ENCODE measurements around the gene LY6G6D.

The LY6G6D gene

DNA sequence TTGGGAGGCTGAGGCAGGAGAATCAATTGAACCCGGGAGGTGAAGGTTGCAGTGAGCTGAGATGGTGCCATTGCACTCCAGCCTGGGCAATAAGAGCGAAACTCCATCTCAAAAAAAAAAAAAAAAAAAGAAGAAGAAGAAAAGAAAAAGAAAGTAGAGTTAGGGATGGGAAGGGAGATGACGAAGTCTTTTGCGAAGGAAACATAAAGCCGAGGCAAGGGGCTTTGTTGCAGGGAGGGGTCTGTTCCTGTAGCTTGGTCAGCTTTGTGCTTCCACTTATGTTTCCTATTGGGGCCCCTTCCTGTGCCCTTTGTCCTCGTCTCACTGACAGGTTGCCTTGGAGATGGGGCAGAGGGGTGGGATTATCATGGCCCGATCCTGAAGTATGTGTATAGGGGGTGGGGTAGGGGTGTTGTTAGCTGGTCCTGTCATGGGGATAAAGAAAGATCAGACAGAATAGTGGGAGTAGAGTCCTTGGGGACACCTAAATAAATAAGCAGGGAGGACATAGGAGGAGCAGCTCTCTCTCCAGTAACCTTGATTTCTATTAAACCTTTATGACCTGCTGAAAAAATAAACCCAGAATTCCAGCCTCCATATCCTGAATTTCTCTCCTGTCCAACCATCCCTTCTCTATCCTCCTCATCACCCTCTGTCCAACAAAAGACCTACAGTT is 22.3 kb downstream of the LY6G6D start:
- peak; percentile 62 for DNase-seq

DNA sequence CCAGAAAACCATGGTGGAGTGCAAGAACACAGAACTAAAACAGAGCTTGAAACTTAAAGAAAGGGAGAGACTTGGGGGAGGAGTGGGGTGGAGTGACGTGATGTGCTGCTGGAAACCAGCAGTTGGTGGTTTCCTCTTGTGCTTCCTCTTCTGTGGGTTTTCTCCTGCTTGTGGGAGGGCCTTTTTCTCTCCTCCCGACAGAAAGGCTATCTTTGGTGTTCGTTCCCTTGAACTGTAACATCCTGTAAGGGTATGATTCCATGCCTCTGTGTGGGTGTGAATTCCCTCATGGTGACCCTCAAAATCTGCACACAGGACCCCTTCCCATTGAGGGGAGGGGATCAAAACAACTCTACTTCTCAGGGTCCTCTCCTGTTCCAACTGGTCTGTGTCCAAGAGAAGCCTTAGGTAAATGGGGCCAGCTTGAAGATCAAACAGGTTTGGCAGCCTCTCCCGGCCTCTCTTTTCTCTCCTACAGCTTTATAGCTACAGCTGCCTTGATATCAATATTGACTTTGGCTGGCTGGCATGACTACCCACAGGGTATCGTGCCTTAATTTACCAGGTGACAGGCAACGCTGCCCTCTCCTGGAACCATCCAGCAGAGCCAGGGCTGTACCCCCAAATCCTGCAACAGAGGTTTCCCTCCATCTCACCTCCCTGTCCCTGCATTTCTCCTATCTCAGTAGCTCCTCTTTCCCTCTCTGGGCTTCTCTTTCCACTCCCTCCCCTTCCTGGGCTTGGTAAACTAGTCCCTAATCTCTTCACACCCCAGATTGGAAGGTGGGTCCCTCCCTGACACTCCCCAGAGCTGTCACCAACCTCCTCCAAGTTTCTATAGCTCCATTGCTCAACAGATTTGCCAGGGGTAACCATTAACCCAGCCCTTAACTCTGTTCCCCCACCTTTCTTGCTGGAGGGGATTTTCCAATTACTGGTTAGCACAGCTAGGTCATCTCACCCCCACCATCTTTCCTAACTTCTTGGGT is 23.1 kb downstream of the LY6G6D start:
- DNase-seq, result peak; percentile 86

DNA sequence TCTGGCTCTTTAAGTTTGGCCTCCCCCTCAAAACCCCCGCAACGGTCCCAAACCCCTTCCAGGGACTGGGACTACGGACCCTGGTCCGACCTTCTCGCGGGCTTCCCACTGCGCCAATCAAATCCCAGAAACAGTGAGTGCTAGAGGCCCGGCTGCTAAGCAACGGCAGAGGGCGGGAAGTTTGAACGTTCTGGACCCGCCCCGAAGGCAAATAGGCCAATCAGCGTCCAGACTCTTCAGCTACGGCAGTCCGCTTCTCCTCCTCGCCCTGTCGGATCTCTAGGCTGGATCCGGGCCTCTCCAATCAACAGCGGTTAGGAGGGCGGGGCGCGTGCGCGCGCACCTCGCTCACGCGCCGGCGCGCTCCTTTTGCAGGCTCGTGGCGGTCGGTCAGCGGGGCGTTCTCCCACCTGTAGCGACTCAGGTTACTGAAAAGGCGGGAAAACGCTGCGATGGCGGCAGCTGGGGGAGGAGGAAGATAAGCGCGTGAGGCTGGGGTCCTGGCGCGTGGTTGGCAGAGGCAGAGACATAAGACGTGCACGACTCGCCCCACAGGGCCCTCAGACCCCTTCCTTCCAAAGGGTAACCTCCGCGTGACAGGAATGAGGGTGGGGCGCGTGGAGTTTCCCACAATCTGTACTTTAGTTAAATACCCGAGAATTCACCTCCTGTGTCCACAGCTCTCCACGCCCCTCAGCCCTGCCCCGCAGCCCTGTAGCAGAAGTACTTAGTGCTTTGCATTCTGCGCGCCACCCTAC is 24.7 kb downstream of the LY6G6D start, which contains the start of gene MSH5:
TSS of gene MSH5 (plus strand) at position 367 of the 758 bp plus-strand sequence. CDS start 462 bp downstream, outside the sequence.
- peak; percentile 92 for DNase-seq

DNA sequence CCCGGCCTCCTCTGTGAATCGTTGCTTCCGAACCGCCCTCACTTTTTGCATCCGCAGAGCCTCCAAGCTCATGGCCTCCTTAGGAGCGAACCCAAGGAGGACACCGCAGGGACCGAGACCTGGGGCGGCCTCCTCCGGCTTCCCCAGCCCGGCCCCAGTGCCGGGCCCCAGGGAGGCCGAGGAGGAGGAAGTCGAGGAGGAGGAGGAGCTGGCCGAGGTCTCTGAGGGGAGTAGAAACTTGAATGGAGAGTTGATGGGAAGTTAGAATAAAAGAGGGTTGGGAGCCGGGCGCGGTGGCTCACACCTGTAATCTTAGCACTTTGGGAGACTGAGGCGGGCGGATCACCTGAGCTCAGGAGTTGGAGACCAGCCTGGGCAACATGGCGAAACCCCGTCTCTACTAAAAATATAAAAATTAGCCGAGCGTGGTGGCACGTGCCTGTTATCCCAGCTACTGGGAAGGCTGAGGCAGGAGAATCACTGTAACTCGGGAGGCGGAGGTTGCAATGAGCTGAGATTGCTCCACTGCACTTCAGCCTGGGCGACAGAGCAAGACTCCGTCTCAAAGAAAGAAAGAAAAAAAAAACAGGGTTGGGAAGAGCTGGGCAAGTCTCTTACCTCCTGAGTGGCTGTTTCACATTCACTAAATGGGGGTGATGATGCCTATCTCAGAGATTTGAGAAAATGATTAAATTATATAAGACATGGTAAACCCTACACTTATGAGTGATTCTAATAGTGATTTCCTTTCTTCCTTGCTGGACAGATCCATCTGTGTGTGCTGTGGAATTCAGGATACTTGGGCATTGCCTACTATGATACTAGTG is 25.5 kb downstream of the LY6G6D start:
- DNase-seq, result no peak

DNA sequence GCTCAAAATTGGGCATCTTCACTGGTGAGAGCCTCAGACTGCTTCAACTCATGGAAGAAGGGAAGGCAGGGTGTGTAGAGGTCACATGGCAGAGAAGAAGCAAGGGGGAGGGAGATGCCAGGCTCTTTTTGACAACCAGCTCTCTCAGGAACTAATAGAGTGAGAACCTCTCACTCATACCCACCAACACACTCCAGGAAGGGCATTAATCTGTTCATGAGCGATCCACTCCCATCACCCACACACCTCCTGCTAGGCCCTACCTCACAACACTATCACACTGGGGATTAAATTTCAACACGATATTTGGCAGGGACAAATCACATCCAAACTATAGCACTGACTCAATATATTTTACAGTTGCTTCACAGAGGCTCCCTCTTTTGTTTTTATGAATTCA is 26.7 kb downstream of the LY6G6D start:
- DNase-seq, result no peak

DNA sequence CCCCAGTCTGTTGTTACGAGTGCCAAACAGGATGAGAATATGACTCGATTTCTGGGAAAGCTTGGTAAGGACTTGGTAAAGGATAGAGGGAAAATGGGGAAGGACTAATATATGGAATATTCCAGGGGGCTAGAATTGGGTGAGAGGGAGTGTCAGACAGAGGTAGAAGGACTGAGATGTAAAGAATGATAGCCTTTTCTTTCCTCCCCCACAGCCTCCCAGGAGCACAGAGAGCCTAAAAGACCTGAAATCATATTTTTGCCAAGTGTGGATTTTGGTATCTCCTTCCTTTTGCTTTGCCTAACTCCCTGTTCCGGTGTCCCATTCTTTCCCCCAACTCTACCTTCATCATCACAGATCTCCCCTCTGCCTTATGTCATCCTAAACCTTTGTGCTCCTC is 27.7 kb downstream of the LY6G6D start:
- DNase-seq, result no peak

DNA sequence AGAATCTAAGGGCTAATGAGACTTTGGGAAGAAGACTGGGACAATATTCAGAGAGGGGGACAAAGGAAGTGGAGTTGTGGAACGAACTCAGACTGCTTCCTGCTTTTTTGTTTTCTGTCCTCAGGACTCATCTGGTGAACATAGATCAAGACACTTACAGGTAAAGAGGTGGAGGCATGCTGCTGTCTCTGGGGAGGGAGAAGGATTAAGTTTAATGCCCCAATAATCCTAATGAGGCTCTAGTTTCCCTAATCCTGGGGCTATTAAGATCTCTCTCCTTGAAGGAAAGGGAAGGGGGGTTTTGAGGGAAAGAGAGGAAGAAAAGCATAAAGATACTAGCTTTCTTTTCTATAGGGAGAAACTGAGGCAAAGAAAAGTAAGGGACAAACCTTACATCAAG is 29.3 kb downstream of the LY6G6D start:
- no peak for DNase-seq

DNA sequence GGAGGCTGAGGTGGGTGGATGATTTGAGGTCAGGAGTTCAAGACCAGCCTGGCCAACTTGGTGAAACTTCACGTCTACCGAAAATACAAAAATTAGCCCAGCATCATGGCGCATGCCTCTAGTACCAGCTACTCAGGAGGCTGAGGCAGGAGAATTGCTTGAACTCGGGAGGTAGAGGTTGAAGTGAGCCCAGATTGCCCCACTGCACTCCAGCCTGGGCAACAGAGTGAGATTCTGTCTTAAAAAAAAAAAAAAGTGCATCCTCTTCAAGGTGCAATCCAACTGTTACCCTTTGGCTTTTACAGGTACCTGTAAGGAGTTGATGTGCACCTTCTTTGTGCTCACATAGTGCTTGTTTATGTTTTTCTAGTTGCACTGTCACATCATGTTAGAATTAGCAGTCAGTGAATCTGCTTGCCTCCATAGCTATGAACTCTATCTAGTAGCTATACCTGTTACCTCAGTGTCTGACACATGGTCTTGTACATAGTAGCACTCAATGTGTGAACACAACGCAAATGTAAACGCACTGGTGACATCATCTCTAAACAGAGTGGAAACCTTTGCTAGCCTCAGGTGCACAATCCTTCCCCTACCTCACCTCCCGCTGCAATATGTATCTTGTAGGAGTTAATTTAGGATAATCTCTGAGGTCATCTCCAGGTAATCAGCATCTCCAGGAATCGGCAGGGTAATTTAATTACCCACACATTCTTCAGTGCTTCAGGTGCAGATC is 34.3 kb downstream of the LY6G6D start:
- no peak for DNase-seq

DNA sequence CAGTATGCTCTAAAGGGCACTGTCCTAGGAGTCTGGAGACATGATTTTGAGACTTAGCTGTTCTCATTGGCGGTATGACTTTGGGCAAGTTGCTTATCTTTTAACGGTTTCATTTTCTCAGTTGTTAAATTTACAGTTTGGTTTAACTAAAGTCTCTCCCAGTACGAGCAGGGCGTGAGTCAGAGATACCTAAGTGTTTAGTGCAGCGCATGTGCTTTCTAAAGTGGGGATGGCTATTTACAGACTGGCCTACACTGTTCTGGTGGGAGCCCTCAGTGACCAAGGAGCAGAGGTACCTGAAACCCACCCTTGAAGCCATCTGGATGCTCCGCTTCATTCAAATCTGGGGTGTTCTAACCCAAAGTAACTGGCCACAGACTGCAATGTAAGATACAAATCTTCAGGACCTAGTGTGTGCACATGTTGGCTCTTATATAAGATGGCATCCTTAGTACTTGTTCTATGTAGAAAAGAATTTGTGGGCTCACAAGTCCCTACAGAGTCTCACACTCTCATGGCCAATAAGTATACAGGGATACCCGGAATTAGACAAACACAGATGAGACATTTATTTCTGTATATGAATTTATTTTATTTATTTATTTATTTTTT is 35.4 kb downstream of the LY6G6D start:
- no peak for DNase-seq

DNA sequence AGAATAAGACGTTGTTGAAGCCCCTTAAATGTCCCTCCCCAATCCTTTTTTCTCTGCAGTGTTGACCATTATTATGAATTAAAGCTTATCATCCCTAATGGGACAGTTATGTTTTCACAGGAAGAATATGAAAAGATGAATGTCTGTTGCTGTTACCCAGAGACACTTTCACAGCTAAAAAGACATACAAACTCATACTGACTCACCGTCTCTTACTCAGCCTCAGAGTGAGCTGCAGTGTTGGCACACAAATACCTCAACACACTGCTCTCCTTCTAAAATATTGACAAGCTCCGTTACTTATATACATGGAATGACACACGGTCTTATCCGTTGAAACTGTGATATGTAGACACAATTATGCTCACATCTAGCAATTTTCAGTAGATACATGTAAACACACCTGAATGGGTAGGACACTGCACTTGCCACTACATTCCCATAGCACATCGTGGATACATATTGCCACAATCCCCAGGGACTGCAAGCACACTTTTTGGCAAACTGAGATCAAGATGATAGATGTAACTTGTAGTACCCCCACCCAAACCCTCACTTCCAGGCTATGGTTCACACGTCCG is 37.7 kb downstream of the LY6G6D start:
- no peak for DNase-seq

DNA sequence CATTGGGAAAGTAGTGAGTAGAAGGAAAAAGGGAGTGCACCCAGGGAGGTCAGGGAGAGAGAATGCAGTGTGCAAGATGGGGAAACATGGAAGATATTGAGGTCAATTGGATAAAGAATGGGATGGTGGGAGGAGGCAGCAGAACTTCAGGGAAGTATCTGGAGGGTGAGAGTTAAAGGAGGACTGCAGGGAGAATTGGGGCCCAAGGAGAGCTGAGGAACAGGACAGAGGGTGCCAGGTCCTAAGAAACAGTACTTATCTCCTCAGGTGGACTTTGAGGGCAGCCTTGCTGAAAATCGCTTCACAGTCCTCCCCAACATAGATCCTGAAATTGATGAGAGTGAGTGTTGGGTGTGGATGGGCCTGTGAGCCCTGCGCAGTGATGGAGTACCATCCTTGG is 43.1 kb downstream of the LY6G6D start:
- no peak for DNase-seq

DNA sequence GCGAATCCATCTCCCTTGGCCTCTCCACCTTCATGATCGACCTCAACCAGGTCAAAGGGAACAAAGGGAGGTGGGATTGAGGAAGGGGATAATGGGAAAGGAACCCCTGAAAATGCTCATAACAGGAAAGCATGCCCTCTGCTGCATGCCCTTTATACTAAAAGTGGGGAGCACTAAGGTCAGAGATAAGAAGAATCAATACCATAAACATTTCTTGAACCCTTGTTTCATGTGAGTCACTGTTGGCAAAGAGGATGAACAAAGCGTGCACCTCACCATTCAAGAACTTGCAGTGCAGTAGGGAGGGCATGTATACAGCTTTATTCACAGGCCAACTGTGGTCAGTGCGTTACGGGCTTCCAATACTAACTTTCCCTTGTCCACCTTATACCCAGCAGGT is 45.6 kb downstream of the LY6G6D start:
- no peak for DNase-seq

DNA sequence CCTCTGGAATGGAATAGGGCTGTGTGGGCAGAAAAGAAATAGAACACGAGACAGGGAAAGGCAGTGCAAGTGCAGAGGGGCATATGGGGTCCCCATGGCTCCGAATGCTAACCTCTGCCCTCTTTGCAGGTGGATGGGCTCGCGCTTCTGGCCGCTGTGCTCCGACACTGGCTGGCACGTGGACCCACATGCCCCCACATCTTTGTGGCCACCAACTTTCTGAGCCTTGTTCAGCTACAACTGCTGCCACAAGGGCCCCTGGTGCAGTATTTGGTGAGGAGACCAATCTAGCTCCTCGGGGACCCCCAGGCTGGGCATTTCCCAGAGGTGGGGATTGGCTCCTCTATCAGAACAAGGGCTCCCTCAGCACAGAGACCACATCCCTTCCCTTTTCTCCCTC is 46.2 kb downstream of the LY6G6D start:
- no peak for DNase-seq

DNA sequence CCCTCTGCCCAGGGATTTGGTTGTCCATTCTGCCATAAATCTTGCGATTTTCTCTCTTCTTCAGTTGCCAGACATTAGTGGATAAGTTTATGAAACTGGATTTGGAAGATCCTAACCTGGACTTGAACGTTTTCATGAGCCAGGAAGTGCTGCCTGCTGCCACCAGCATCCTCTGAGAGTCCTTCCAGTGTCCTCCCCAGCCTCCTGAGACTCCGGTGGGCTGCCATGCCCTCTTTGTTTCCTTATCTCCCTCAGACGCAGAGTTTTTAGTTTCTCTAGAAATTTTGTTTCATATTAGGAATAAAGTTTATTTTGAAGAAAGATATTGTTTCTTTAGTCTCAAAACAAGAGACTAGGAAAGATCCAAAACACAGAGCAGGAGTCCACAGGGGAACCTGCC is 47.2 kb downstream of the LY6G6D start, which contains the start of gene SAPCD1:
TSS of gene SAPCD1 (plus strand) at position 301 of the 400 bp plus-strand sequence. CDS start 399 bp downstream, outside the sequence.
- DNase-seq, result no peak

DNA sequence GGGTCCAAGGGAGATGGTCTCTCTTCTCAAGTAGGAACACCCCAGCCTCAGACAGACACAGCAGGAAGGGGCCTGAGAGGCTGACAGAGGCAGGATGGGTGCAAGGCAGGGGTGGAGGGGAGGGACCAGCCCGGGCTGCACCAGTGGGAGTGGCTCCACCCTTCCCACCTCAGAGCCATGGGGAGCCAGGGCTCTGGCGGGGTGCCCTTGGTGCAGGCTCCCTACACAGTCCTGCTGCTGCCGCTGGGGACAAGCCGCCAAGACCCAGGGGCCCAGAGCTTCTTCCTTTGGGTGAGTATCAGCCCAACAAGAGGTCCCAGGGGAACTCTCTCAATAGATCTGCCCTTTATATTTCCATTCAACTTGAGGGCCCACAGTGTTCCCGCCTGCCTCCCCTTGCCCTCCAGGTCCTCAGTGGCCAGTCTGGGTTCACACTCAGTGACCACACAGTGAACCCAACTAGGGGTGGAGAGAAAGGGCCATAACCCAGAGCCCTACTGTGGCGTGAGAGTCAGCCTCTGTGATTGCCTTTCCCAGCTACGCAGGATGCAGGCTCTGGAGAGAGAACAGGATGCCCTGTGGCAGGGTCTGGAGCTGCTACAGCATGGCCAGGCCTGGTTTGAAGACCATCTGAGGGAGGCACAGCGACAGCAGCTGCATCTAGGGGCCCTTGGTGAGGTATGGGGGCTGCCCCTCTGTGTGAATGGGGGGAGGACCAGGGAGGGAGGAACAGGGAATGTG is 47.9 kb downstream of the LY6G6D start:
- no peak for DNase-seq

DNA sequence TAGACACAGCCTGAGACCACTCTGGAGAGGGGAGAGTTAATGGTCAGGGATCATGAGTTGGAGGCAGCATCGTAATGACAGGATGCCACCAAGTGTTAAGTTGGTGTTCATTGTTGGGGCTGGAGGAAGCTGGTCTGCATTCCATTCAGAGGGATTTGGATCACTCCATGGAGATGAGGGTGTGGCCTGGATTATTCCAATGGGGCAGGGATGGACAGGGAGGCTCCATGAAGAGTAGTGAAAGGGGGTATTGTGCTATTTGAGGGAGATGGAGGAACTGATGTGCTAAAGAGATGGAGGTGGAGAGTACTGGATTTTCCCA is 48.4 kb downstream of the LY6G6D start:
- DNase-seq, result no peak

DNA sequence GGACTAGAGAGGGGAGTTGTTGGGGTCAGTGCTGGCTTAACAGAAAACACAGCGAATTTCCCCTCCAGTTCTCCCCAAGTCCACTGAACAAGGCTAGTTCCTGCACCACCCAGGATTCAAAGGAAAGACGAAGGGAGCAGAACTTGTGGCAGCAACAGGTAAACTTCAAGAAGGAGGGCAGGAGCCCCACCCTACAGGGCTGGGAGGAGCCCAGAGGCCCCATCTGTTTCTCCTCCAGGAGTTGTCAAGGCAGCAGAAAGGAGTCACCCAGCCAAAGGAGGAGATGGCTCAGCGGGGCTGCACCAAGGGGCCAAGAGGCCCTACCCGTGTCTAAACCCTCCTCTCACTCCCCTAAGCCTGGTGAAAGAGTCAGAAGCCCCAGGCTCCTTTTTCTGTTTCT is 49.0 kb downstream of the LY6G6D start:
- no peak for DNase-seq

DNA sequence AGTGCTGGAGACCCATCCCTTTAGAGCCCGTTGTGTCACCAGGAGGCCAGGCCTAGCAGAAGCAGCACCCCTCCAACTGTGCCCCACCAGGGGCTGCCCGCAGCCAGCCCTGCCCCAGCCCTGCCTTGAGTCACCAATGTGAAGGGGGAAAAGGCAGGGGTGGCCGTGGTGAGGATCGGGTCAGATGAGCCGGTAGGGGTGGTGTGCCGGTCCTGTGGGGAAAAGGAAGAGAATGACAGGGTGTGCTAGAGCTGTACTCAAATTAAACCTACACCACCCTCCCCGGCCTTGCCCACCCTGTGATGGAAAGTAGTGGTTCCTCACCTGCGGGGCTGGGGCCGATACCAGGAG is 50.4 kb downstream of the LY6G6D start:
- no peak for DNase-seq

DNA sequence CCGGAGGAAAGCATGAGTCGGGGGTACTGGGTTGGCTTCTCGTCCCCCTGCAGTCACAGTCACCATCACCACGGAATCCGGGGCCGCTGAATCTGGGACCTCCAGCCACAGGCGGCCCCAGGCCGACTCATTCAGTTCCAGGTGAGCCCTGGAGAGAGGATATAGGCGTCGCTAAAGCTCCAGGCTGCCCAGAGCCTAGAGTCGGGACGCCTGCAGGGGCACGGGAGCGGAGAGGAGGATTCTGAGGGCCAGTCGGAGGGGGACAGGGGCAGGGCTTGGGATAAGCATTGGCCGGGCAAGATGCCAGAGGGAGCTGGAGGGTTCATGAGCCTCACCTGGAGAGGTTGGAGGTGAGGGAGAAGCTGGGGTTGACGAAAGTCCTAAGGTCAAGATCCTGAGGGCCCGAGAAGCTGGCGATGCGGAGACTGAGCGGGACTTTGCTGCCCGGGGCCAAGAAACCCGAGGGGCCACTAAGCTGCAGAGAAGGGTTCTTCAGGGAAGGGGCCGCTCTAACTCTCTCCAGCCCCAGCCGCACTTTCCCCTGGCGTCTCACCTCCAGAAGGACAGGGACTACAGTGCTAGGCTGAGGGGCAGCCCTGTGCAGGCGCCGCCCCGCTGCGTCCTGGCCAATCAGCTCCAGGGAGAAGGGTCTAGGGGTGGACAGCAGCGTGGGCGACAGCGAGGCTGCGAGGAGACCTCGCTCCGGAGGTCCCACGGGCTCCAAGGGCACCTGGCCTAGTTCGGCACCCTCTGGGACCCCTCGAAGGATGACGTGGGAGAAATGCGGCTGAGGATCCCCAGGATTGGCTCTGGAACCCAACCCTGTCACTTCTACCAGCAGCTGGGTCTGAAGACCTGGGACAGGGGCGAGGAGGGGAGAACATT is 51.0 kb downstream of the LY6G6D start:
- DNase-seq, result no peak

Data from DMS79 treated with DMSO at 0.1 percent for 48 hours (cell line).